ENCODE data around the gene KRTAP16-1.

GRCh38 chr17:41264599-41264998 lies 44.5 kb downstream of the KRTAP16-1 start:
- no peak for TF ChIP-seq CTCF (optimal IDR thresholded peaks at IDR 0.05 in 1 of 3, IDR thresholded peaks at IDR 0.05 in 1 of 3, conservative IDR thresholded peaks at IDR 0.05 in 1 of 3; ENCODE audit: extremely low read depth in 1 of 3, insufficient read depth in 2 of 3, low read length in 3 of 3)
- TF ChIP-seq EZH2 (IDR thresholded peaks at IDR 0.05; ENCODE audit: low read length), result no peak

Data from keratinocyte (primary cell).